Activated CD4-positive, alpha-beta T cell treated with anti-CD3 and anti-CD28 coated beads for 24 hours (primary cell): ENCODE results near the gene RADX.
"Not testable (repeated sequence)": the region's sequence is repeated elsewhere in the genome, so short reads cannot be mapped to it uniquely, and the experiment has no call there.

Experiments
- DNase-seq, 2 donors: peaks; one replicate each; pipeline ENCODE4 v3.0.0-alpha.2; 2020; ENCODE audit warnings: low read depth in 2 of 2

The RADX gene

DNA sequence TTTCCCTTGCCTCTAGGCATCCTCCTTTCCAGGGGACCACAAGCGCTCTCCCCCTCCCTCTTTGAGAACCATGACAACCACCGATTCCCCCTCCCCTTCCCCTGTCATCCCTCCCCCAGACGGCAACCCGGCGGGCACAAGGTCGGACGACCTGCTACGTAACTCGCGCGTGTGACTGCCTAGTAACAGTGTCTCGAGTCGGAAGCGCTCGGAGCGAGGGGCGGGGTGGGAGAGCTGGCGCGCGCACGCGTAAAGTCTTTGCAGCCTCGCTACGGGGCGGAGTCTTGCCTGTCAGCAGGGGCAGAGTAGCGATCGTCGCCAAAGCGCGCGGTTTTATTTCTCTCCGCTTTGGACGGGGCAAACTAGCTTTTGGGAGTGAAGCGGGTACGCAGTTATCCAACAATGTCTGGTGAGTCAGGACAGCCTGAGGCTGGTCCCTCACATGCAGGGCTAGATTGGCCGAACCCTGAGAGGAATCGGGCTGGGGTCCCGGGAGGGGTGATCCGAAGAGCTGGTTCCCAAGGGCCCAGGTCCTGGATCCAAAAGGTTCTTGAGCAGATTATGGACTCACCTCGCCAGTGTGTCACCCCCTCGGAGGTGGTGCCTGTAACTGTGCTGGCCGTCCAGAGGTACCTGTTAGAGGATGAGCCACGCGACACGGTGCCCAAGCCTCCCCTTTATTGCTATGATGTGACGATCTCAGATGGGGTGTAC, at the start of gene RADX:
TSS of gene RADX (plus strand) at position 300 of the 714 bp plus-strand sequence. CDS start at position 403, 103 bp downstream.
- DNase-seq: peak; percentile 67 to 70

DNA sequence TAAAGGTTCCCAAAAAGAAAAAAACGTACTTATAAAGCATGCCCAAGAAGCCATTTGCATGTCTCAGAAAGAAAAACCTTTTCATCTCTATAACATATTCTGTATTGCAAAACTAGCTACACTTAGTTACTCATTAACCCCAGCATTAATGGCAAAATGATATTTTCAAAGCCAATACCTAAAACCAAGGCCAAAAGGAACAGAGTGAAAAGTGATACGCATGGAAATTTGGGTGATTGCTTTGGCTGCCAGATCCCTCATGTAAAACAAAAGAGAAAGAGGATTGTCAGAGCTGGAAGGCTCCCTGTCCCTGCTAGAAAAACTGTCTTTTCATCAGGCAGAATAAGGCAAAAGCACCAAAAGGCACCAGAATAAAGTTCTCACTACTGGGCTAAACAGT, 46.8 kb upstream of the RADX start:
- no peak for DNase-seq

GRCh38 chrX:106566362-106566761, 45.4 kb upstream of the RADX start:
- no peak for DNase-seq

- no peak for DNase-seq
Observed at GRCh38 chrX:106581856-106582255, 29.9 kb upstream of the RADX start.

DNA sequence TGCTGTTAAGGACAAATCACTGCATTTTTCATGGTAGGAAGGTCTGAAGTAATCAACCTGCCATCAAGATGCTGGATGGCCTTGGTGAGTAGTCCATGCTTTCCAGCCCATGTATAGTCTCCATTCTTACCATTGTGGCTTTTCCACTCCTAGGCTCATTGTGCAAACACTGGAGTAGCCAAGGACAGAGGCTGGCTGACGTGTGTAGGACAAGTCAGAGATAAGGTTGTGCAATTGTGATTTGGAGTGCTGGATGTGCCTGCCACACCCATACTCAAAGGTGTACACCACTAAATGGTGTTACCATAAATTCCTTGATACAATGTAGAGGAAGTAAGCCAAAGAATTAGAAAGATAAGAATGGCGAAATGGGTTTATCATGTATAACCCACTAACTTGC, 26.3 kb upstream of the RADX start:
- no peak for DNase-seq

DNA sequence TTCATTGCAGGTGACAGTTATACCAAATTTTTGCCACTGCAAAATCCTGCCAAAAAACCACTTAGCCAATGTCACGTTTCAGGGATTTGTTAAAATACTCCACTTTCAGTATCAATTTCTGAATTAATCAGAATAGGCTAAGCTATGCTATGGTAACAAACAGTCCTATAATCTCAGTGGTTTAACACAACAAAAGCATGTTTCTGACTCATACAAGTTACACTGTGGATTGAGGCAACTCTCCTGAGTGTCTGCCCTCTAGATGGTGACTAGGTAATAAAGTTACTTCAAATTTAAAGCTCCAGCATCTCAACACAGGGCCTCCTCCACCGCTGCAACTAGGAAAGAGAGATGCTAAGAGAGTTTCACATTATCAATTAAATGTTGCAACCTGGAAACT, 23.0 kb upstream of the RADX start:
- DNase-seq: no peak

- no peak for DNase-seq
Observed at GRCh38 chrX:106599411-106599810, 12.4 kb upstream of the RADX start.

GRCh38 chrX:106606571-106606970, 5.2 kb upstream of the RADX start:
- no peak for DNase-seq

GRCh38 chrX:106608016-106608415, 3.8 kb upstream of the RADX start:
- DNase-seq: no peak

- DNase-seq: no peak
Observed at GRCh38 chrX:106611317-106611678, 480 bp upstream of the RADX start.

DNA sequence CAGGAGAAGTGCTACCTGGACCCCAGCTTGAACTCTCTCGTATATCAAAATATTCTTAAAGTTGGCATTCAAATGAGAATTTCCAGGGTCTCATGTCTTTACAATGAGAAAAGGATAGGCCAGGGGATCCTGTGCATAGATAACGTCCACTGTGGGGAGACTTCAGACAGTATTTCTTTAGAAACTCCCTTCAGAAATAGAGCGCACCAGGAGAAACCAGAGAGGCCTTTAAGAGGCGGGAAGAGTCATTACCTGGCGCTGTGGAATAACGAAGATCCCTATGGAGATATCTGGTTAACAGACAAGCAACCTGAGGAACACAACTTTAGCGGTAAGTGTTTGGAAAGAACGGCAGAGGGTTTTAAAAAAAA, 600 bp downstream of the RADX start:
- DNase-seq: no peak

DNA sequence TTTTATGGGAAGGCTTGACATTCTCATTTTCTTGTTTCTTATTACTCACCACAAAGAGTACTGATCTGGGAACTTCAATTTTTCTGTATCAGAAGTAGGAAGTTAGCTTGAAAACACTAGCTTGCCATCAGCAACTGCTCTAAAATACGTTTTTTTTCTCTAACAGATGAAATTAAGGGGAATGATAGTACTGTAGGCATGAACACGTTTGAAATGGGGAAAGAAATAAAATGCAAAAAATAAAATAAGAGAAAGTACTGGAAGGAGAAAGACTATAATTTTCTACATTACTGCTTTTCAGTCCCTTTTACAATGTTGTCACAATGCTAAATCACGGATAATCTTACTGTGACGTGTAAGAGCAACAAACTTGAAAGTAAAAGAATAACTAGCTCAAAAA, 1.5 kb downstream of the RADX start:
- no peak for DNase-seq

- DNase-seq: no peak
Observed at GRCh38 chrX:106615041-106615440, 3.3 kb downstream of the RADX start.

GRCh38 chrX:106619797-106620196, 8.0 kb downstream of the RADX start:
- no peak for DNase-seq

DNA sequence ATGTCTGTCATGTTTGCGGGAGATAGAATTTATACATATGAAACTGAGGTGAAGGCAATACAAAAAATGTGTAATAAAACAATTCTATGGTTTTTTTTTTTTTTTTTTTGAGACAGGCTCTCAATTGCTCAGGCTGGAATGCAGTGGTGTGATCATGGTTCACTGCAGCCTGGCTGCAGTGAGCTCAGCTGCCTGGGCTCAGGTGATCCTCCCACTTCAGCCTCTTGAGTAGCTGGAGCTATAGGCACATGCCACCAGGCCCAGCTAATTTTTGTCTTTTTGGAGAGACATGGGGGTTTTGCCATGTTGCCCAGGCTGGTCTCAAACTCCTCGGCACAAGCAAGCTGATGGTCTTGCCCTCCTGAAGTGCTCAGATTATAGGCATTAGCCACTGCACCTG, 10.1 kb downstream of the RADX start:
- DNase-seq: no peak

- no peak for DNase-seq
Observed at GRCh38 chrX:106626789-106627188, 15.0 kb downstream of the RADX start.

- no peak for DNase-seq
Observed at GRCh38 chrX:106631615-106632014, 19.8 kb downstream of the RADX start.

GRCh38 chrX:106649523-106650428, 38.0 kb downstream of the RADX start:
- no peak for DNase-seq

GRCh38 chrX:106653625-106654024, 41.8 kb downstream of the RADX start:
- DNase-seq: not testable (repeated sequence)

DNA sequence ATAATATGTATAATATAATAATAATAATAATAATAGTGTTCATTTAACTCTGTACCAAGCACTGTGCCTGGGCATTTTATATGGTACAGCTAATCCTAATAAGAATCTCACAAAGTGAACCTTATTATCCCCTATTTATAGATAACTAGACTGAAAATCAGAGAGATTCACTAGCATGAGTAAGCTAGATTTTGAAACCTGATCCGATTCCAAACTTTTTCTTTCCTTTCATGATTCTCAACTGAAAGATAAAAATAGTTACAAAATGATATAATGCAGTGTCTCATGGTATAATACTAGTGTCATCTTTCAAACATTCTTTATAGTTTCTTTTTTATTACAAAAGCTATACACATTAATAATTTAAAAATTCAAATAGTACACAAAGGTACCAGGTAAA, 58.9 kb downstream of the RADX start:
- no peak for DNase-seq

DNA sequence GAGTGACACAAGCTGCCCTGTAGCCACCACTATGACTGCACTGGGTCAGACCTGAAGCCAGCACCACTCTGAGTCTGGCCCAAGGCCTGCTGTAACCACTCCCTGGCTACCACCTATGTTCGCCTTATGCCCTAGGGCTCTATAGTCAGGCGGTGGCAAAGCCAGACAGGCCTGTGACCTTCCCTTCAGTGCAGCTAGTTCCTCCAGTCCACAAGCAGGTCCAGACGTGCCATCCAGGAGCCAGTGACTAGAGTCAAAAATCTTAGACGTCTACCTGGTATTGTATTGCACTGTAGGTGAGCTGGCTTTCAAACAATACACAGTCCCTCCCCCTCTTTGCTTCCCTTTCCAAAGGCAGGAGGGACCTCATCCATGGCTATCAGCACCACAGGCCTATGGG, 60.7 kb downstream of the RADX start:
- no peak for DNase-seq

DNA sequence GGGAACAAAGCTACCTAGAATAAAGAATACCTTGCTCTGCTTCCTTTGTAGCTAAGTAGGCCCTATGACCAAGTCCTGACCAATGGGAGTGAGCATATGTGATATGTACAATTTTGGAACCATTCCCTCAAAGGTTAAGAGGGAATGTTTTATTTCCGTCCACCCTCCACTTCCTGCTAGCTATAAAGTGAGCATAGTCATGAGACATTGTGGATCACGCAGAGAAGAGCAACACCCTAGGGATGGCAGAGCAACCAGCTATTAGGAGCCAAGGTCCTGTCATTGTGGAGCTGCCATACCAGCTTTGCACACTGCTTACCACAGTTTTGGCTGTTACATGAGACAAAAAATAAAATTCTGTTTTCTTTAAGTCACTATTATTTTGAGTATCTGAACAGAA, 68.9 kb downstream of the RADX start:
- DNase-seq: no peak

DNA sequence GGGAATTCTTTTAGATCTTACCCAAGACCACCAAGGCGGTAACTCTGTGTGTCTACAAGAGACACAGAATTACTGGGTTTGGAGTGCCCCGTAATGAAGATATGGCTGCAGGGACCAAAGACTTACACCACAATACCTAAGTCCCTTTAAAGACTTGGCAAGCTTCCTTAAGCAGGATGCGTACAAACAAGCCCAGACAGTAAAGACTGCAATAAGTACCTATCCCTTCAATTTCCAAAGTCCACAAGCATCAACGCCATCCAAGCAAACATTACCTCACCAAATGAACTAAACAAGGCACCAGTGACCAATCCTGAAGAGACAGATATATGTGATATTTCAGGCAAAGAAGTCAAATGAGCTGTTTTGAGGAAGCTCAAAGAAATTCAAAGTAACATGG, 72.4 kb downstream of the RADX start:
- no peak for DNase-seq
